ENCODE measurements around the gene IMPDH1.

The IMPDH1 gene

DNA sequence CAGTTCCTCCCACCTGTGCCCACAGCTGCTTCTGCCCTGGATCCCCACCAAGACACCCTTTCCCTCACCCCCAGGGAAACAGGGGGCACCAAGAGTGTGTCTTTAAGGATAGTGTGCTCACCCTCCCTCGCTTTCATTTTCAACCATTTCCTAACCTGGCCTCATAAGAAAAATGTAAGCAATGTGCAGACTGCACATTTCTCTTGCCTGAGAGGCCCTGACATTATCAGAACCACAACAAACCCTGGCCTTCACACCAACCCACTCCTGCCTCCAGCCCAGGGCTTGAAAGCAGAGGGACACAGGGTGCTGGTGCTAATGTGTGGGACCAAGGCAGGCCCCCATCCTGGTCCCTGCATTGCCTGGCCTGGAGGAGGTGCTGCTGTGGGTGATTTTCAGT lies 11.0 kb upstream of the IMPDH1 start:
- H3K27me3 ChIP-seq (ENCODE audit: control insufficient read depth, insufficient read depth, low read length), result no peaks in the 10 kb centered on the region
- H3K4me3 ChIP-seq (ENCODE audit: low read length), result no peak overlapping the region
- H3K36me3 ChIP-seq (ENCODE audit: control insufficient read depth, insufficient read depth, low read length), result no peaks in the 10 kb centered on the region
- H3K4me1 ChIP-seq (ENCODE audit: control insufficient read depth, insufficient read depth, low read length), result no peaks in the 10 kb centered on the region
- H3K9me3 ChIP-seq (ENCODE audit: control insufficient read depth, insufficient read depth, low read length), result no peaks in the 10 kb centered on the region
- no CpG with 5 or more reads among the region's 1 CpG for WGBS (ENCODE audit: insufficient coverage, insufficient read length)
- H3K27ac ChIP-seq (ENCODE audit: low read length), result no peak overlapping the region
- DNase-seq (ENCODE audit: low read depth, low spot score), result no peak

DNA sequence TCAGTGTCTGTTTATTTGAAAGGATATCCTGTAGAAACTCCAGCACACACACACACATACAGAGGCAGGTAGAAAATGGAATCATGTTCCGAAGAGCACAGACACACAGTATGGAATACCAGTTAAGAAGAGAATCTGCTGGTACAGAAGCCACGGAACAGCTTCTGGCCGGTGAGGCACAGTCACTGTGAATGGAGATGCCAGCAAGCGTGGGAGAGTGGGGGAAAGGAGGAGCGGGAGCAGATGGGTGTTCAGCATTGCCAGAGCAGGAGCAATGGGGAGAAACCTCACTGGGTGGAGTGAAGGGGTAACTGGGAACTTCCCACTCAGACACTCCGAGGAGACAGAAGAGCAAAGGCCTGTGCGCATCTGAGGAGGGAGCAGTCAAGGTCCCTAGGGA lies 9.5 kb upstream of the IMPDH1 start:
- no peaks in the 10 kb centered on the region for H3K27me3 ChIP-seq (ENCODE audit: control insufficient read depth, insufficient read depth, low read length)
- WGBS (ENCODE audit: insufficient coverage, insufficient read length), result no CpG with 5 or more reads among the region's 7 CpGs
- H3K36me3 ChIP-seq (ENCODE audit: control insufficient read depth, insufficient read depth, low read length), result no peaks in the 10 kb centered on the region

DNA sequence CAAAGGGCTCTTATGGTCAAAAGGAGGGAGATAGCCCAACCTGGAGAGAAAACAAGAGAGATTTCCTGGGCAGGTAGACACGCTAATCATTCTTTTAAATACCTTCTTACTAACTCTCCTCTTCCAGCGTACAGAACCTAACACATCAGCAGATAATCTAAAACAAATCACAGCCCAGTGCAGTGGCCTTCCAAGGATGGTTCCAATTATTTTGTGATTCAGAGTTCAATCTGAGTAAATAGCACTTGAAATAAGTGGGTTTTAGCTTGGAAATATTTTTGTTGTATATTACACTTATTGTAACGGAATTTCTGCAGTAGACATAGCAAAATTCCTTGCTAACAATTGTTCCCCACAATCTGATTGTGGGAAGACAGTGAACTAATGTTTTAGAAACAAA lies 7.3 kb upstream of the IMPDH1 start:
- no CpG with 5 or more reads among the region's 3 CpGs for WGBS (ENCODE audit: insufficient coverage, insufficient read length)
- no peaks in the 10 kb centered on the region for H3K27me3 ChIP-seq (ENCODE audit: control insufficient read depth, insufficient read depth, low read length)
- DNase-seq (ENCODE audit: low read depth, low spot score), result no peak
- H3K9me3 ChIP-seq (ENCODE audit: control insufficient read depth, insufficient read depth, low read length), result no peaks in the 10 kb centered on the region
- H3K36me3 ChIP-seq (ENCODE audit: control insufficient read depth, insufficient read depth, low read length), result no peaks in the 10 kb centered on the region
- H3K4me3 ChIP-seq (ENCODE audit: low read length), result no peak overlapping the region
- H3K4me1 ChIP-seq (ENCODE audit: control insufficient read depth, insufficient read depth, low read length), result no peaks in the 10 kb centered on the region
- no peak overlapping the region for H3K27ac ChIP-seq (ENCODE audit: low read length)

More for the DNA sequence above, 9.5 kb upstream of the IMPDH1 start:
- Histone ChIP-seq H3K4me3 (ENCODE audit: low read length) (no peak overlapping the region), H3K9me3 (ENCODE audit: control insufficient read depth, insufficient read depth, low read length) (no peaks in the 10 kb centered on the region), H3K27ac (ENCODE audit: low read length) (no peak overlapping the region), H3K4me1 (ENCODE audit: control insufficient read depth, insufficient read depth, low read length) (no peaks in the 10 kb centered on the region)
- DNase-seq (ENCODE audit: low read depth, low spot score), result no peak

DNA sequence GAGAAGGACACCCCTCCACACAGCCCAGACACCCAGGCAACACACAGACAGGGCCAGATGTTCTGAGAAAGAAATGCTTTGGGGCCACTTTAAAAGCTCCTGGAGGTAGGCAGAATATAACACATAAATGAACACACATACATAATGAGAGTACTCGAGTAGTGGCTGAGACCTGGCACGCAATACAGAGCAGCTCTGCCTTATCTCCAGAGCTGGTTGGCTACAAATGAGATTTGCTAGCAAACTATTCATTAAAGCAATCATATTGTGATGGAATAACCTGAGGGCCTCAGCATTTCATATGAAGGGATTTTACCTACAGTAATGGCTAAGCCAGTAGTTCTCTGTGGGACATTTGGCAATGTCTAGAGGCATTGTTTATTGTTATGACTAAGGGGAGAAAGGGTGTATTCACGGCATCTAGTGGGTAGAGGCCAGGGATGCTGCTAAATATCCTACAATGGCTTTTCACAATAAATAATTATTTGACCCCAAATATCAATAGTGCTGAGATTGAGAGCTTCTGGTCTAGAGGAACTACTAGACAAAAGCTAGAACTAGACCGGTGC lies 5.5 kb upstream of the IMPDH1 start:
- Histone ChIP-seq H3K9me3 (ENCODE audit: control insufficient read depth, insufficient read depth, low read length) (no peaks in the 10 kb centered on the region), H3K4me3 (ENCODE audit: low read length) (no peak overlapping the region), H3K36me3 (ENCODE audit: control insufficient read depth, insufficient read depth, low read length) (no peaks in the 10 kb centered on the region), H3K27ac (ENCODE audit: low read length) (no peak overlapping the region), H3K4me1 (ENCODE audit: control insufficient read depth, insufficient read depth, low read length) (no peaks in the 10 kb centered on the region), H3K27me3 (ENCODE audit: control insufficient read depth, insufficient read depth, low read length) (peaks cover 5% of the 10 kb centered on the region; the same call in 1 of the 2 replicates)
- no peak for DNase-seq (ENCODE audit: low read depth, low spot score)
- no CpG with 5 or more reads among the region's 4 CpGs for WGBS (ENCODE audit: insufficient coverage, insufficient read length)

GRCh38 chr7:128410451-128410753 lies 620 bp upstream of the IMPDH1 start:
- H3K27ac ChIP-seq (ENCODE audit: low read length), result no peak overlapping the region
- no peak for DNase-seq (ENCODE audit: low read depth, low spot score)
- peaks cover 6% of the 10 kb centered on the region for H3K4me1 ChIP-seq (ENCODE audit: control insufficient read depth, insufficient read depth, low read length)
- no peaks in the 10 kb centered on the region for H3K9me3 ChIP-seq (ENCODE audit: control insufficient read depth, insufficient read depth, low read length)
- H3K36me3 ChIP-seq (ENCODE audit: control insufficient read depth, insufficient read depth, low read length), result no peaks in the 10 kb centered on the region
- WGBS (ENCODE audit: insufficient coverage, insufficient read length), result no CpG with 5 or more reads among the region's 6 CpGs
- H3K4me3 ChIP-seq (ENCODE audit: low read length), result peak overlapping the region; percentile 59; the same call in 1 of the 2 replicates
- peaks cover 35% of the 10 kb centered on the region for H3K27me3 ChIP-seq (ENCODE audit: control insufficient read depth, insufficient read depth, low read length)

- Histone ChIP-seq H3K27ac (ENCODE audit: low read length) (no peak overlapping the region), H3K4me1 (ENCODE audit: control insufficient read depth, insufficient read depth, low read length) (peaks cover 10% of the 10 kb centered on the region), H3K9me3 (ENCODE audit: control insufficient read depth, insufficient read depth, low read length) (no peaks in the 10 kb centered on the region), H3K27me3 (ENCODE audit: control insufficient read depth, insufficient read depth, low read length) (peaks cover 39% of the 10 kb centered on the region), H3K36me3 (ENCODE audit: control insufficient read depth, insufficient read depth, low read length) (no peaks in the 10 kb centered on the region), H3K4me3 (ENCODE audit: low read length) (peak overlapping the region; percentile 59; the same call in 1 of the 2 replicates)
- WGBS (ENCODE audit: insufficient coverage, insufficient read length), result no CpG with 5 or more reads among the region's 25 CpGs
- no peak for DNase-seq (ENCODE audit: low read depth, low spot score)
These were observed 830 bp downstream of the IMPDH1 start for GRCh38 chr7:128408709-128409595.

DNA sequence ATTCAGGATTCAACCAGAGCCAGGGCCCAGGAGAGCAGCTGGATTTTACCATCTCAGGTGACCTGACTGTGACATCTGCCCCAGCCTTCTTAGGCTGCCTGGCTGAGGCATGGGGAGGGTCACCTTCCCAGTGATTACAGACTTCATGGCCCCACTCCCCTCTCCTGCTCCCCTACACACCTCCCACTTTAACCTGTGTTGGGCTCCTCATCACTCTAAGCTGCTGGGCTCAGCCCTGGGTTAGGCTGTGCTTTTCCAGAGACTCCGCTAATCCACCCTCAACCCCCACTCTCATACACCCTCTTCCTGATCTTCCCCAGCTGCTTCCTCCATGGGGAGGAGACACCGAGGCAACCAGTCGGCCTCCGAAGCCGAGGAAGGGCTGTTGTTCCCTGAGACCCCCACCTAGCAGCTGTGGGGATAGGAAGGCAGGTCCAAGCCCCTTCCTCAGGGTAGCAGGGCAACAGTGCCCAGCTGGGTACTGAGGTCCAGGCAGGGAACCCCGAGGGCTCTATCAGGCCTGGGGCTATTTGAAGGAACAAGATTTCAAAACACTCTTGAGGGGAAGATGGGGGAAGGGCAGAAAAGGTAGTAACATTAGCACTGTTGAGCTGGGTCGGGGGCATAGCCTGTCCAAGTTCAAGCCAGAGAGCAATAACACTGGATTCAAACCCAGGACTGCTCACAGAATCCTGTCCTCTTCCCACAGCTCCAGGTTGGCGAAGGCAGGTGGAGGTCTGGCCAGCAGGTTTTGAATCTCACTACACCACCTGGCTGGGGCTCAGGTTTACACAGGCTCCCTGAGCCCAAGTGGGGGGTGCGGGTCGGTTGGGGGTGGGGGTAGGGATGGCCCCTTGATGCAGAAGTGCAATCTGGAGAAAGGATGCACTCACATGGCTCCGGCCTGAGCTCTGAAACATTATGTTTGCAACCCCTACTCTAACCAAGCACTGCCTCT lies 1.8 kb downstream of the IMPDH1 start:
- no peak overlapping the region for H3K4me3 ChIP-seq (ENCODE audit: low read length)
- no CpG with 5 or more reads among the region's 11 CpGs for WGBS (ENCODE audit: insufficient coverage, insufficient read length)
- DNase-seq (ENCODE audit: low read depth, low spot score), result no peak
- no peak overlapping the region for H3K27ac ChIP-seq (ENCODE audit: low read length)
- H3K4me1 ChIP-seq (ENCODE audit: control insufficient read depth, insufficient read depth, low read length), result peaks cover 10% of the 10 kb centered on the region
- peaks cover 39% of the 10 kb centered on the region for H3K27me3 ChIP-seq (ENCODE audit: control insufficient read depth, insufficient read depth, low read length)
- H3K9me3 ChIP-seq (ENCODE audit: control insufficient read depth, insufficient read depth, low read length), result no peaks in the 10 kb centered on the region
- no peaks in the 10 kb centered on the region for H3K36me3 ChIP-seq (ENCODE audit: control insufficient read depth, insufficient read depth, low read length)

- Histone ChIP-seq H3K27me3 (ENCODE audit: control insufficient read depth, insufficient read depth, low read length) (peaks cover 39% of the 10 kb centered on the region), H3K36me3 (ENCODE audit: control insufficient read depth, insufficient read depth, low read length) (no peaks in the 10 kb centered on the region), H3K4me1 (ENCODE audit: control insufficient read depth, insufficient read depth, low read length) (peaks cover 10% of the 10 kb centered on the region), H3K4me3 (ENCODE audit: low read length) (no peak overlapping the region), H3K9me3 (ENCODE audit: control insufficient read depth, insufficient read depth, low read length) (no peaks in the 10 kb centered on the region), H3K27ac (ENCODE audit: low read length) (no peak overlapping the region)
- DNase-seq (ENCODE audit: low read depth, low spot score), result no peak
- no CpG with 5 or more reads among the region's 7 CpGs for WGBS (ENCODE audit: insufficient coverage, insufficient read length)
These were observed 2.6 kb downstream of the IMPDH1 start for GRCh38 chr7:128407233-128407589.

DNA sequence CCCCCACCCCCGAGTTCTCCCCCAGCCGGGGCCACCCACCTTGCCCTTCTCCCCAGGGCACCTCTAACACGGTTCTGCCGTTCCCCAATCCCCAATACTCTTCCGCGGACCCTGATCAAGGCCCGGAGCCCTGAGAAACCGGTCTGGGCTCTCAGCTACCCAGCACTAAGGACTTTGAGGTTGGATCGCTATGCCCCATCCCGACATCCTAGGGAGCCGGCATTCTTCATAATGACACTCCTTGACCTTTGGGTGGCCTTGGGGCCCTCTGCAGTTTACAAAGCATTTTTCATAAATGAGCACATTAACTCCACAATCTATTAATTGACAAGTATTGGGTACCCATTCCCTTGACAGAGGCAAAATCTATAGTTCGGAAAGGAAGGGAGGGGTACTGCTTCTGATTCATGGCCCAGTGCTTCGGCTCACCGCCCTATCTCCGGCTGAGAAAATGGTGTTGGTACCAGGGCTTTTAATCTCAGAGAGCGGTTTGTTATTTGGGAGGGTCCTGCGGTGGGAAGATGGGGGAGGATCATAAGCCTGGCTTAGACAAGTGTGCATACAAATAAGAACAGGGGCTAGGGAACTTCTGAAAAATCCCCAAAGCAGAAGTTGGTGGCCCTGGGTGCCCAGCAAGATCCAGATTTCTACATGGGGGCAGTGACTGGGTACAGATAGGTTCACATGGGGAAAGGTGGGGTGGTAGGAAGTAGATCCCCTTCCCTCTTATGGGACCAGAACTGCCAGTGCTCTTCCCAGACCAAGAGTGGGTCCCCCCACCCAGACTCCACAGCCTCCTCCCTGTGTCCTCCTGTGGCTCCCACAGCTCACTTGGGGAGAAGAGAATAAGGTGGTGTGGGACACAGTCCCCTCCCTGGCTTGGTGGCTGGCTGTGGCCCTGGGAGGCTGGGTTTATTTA lies 3.2 kb downstream of the IMPDH1 start:
- no peaks in the 10 kb centered on the region for H3K9me3 ChIP-seq (ENCODE audit: control insufficient read depth, insufficient read depth, low read length)
- peaks cover 10% of the 10 kb centered on the region for H3K4me1 ChIP-seq (ENCODE audit: control insufficient read depth, insufficient read depth, low read length)
- DNase-seq (ENCODE audit: low read depth, low spot score), result no peak
- no peak overlapping the region for H3K27ac ChIP-seq (ENCODE audit: low read length)
- H3K27me3 ChIP-seq (ENCODE audit: control insufficient read depth, insufficient read depth, low read length), result peaks cover 38% of the 10 kb centered on the region
- WGBS (ENCODE audit: insufficient coverage, insufficient read length), result no CpG with 5 or more reads among the region's 17 CpGs
- H3K36me3 ChIP-seq (ENCODE audit: control insufficient read depth, insufficient read depth, low read length), result no peaks in the 10 kb centered on the region
- no peak overlapping the region; the same call in 1 of the 2 replicates for H3K4me3 ChIP-seq (ENCODE audit: low read length)
